ENCODE results near the gene LRRC31. TPM values are rescaled to one million over a fixed set of nuclear protein-coding genes. Genes with fewer than 3 reads are reported as not detected.

The LRRC31 gene
- polyA plus RNA-seq, 3 donors: not detected

- H3K4me1 ChIP-seq (ENCODE audit: control insufficient read depth in 1 of 2, insufficient read depth in 2 of 2, low read length in 2 of 2): peaks cover 0 to 6% of the 10 kb centered on the region in 2 donors
- H3K4me2 ChIP-seq (replicated peaks; ENCODE audit: extremely low read depth, low read length, poor library complexity, severe bottlenecking): no peak overlapping the region
- no peaks in the 10 kb centered on the region for H3K36me3 Mint-ChIP-seq
- peak overlapping the region; percentile 48 for H2AFZ ChIP-seq (ENCODE audit: insufficient read depth, low read depth, low read length, poor library complexity, severe bottlenecking)
- no peaks in the 10 kb centered on the region for H3K9me3 ChIP-seq (replicated peaks in 1 of 2; ENCODE audit: control insufficient read depth in 1 of 2, insufficient read depth in 1 of 2, low read length in 2 of 2)
- intact Hi-C loops (cut with micrococcal nuclease): no loop called here
- no peaks in the 10 kb centered on the region for H3K36me3 ChIP-seq (replicated peaks in 1 of 2; ENCODE audit: control insufficient read depth in 1 of 2, insufficient read depth in 2 of 2, low read length in 2 of 2)
- H3K4me1 Mint-ChIP-seq: peaks cover 17% of the 10 kb centered on the region
- WGBS (ENCODE audit: insufficient coverage): 86% methylated on average over 1 of the region's 2 CpGs
- H3K4me3 ChIP-seq (replicated peaks in 1 of 3; ENCODE audit: low read depth in 2 of 3, low read length in 3 of 3): no peak overlapping the region
- no peaks in the 10 kb centered on the region for H3K27me3 ChIP-seq (ENCODE audit: control insufficient read depth in 2 of 2, insufficient read depth in 2 of 2, low read length in 2 of 2)
- DNase-seq: no peak
- no peak overlapping the region for H3K4me3 Mint-ChIP-seq
- H3K27ac ChIP-seq (ENCODE audit: low read depth in 1 of 2, low read length in 2 of 2): no peak overlapping the region
- no peaks in the 10 kb centered on the region for H3K27me3 Mint-ChIP-seq (ENCODE audit: low read depth in 3 of 3)
- H3K9ac ChIP-seq (ENCODE audit: insufficient read depth, low read length, poor library complexity, severe bottlenecking): no peak overlapping the region
- H4K20me1 ChIP-seq (ENCODE audit: insufficient read depth, low read length): no peaks in the 10 kb centered on the region
- H3K79me2 ChIP-seq (ENCODE audit: insufficient read depth, low read length): no peaks in the 10 kb centered on the region
- peaks cover 0 to 8% (median 0%) of the 10 kb centered on the region in 7 donors for H3K9me3 Mint-ChIP-seq
- no peak for TF ChIP-seq CTCF (IDR thresholded peaks at IDR 0.05)
- H3K27ac Mint-ChIP-seq: no peak overlapping the region
Observed at GRCh38 chr3:169871129-169871886, 1.6 kb upstream of the LRRC31 start.

DNA sequence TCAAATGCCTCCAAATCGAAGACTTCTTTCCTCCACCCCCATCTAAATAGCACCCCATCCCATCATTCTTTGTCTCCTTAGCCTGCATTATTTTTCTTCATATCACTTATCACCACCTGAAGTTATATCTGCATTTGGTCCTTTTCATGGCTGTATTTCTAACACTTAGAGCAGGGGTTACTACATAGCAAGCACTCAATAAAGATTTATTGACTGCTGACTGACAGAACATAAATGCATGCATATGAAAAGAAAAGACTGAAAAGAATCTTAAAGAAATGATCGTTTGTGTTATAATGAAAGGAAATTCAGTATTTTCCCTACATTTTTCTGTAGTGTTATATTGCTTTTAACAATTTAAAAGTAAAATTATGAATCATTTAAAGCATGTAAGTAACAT is 1.4 kb downstream of the LRRC31 start:
- Histone ChIP-seq H3K27me3 (ENCODE audit: control insufficient read depth in 2 of 2, insufficient read depth in 2 of 2, low read length in 2 of 2) (no peaks in the 10 kb centered on the region), H3K27ac (ENCODE audit: low read depth in 1 of 2, low read length in 2 of 2) (no peak overlapping the region), H3K9me3 (replicated peaks in 1 of 2; ENCODE audit: control insufficient read depth in 1 of 2, insufficient read depth in 1 of 2, low read length in 2 of 2) (no peaks in the 10 kb centered on the region), H3K4me2 (replicated peaks; ENCODE audit: extremely low read depth, low read length, poor library complexity, severe bottlenecking) (no peak overlapping the region), H3K36me3 (replicated peaks in 1 of 2; ENCODE audit: control insufficient read depth in 1 of 2, insufficient read depth in 2 of 2, low read length in 2 of 2) (no peaks in the 10 kb centered on the region), H4K20me1 (ENCODE audit: insufficient read depth, low read length) (no peaks in the 10 kb centered on the region), H3K9ac (ENCODE audit: insufficient read depth, low read length, poor library complexity, severe bottlenecking) (no peak overlapping the region), H3K4me3 (replicated peaks in 1 of 3; ENCODE audit: low read depth in 2 of 3, low read length in 3 of 3) (no peak overlapping the region), H3K4me1 (ENCODE audit: control insufficient read depth in 1 of 2, insufficient read depth in 2 of 2, low read length in 2 of 2) (peaks cover 10 to 13% of the 10 kb centered on the region in 2 donors), H2AFZ (ENCODE audit: insufficient read depth, low read depth, low read length, poor library complexity, severe bottlenecking) (no peak overlapping the region), H3K79me2 (ENCODE audit: insufficient read depth, low read length) (no peaks in the 10 kb centered on the region)
- no peak for DNase-seq
- H3K36me3 Mint-ChIP-seq: no peaks in the 10 kb centered on the region
- 100% methylated on average over 1 of the region's 2 CpGs for WGBS (ENCODE audit: insufficient coverage)
- H3K9me3 Mint-ChIP-seq: no peaks in the 10 kb centered on the region
- intact Hi-C loops (cut with micrococcal nuclease): loop anchor here (10.0 kb wide), 7 partner anchors 56 to 186 kb away; partner anchors contain the start of genes ACTRT3 (in 1 of the 2), SEC62 (in 1 of the 2) and TERC (in 1 of the 2)
- H3K4me3 Mint-ChIP-seq: no peak overlapping the region
- no peak for TF ChIP-seq CTCF (IDR thresholded peaks at IDR 0.05)
- H3K27ac Mint-ChIP-seq: no peak overlapping the region
- H3K4me1 Mint-ChIP-seq: peaks cover 24% of the 10 kb centered on the region
- H3K27me3 Mint-ChIP-seq (ENCODE audit: low read depth in 3 of 3): peaks cover 0 to 6% (median 2%) of the 10 kb centered on the region in 3 donors
